Superior temporal gyrus (tissue), 1 donor: ENCODE results near the gene MYO1D.
"Not testable (repeated sequence)": the region's sequence is repeated elsewhere in the genome, so short reads cannot be mapped to it uniquely, and the experiment has no call there.

Experiments
- DNase-seq: peaks from one replicate; pipeline ENCODE4 v3.0.0-alpha.2; 2016; ENCODE audit errors: extremely low spot score

Gene MYO1D

DNA sequence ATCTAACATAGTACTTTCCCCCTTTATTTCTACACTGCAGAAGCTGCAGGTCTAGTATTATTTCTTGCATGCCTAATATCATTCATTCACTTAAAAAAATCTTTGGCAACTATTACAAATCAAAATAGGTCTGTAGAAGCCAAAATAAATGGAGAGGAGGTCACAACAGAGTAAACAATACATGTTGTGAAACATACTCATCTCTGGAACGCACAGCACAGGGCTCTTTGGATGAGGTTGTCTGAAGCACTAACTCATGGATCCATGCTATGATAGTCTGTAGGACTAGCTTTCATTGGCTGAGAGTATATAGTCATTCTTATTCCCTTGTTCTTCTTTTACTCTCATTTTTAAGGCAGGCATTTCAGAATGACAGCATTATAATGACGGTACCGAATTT, 21.3 kb downstream of the MYO1D start:
- DNase-seq = no peak

DNA sequence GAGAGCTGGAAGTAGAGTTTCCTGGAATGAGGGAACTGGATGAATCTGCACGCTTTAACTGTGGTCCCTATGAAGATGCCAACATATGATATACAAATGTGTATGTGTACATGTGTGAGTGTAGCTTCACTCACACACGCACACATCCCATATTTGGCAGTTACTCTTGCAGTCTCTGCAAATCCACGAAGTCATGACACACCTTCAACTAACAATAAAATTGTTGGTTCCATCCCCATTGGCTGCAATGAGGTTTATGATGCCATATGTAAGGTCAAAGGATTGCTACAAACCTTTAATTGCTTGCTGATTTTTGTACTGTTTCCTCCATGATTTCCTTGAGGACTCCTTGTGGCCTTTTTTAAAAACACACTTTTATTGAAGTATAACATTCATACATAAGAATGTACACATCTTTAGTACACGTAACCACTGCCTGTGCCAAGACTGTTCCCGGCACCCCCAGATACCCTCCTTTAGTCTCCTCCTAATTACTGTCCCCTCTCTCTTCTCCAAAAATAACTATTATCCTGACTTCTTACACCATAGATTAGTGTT, 22.0 kb downstream of the MYO1D start:
- DNase-seq = no peak

DNA sequence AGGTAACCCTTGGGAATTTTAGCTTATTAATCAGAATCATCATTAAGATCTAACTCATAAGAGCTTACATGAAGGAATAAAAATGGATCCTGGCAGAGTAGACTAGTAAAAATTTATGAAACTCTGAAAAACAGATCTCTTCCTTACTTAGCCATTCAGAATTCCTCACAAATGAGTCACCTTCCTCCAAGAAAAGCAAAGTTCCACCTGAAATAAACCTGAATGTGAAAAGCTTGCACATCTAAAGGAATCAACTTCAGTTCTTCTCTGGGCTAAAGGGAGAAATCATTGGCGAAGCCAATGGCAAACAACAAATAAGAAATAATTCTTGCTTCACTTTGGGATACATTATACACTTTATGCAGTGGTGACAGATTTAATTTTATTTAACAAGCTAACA, 22.7 kb downstream of the MYO1D start:
- DNase-seq = no peak

DNA sequence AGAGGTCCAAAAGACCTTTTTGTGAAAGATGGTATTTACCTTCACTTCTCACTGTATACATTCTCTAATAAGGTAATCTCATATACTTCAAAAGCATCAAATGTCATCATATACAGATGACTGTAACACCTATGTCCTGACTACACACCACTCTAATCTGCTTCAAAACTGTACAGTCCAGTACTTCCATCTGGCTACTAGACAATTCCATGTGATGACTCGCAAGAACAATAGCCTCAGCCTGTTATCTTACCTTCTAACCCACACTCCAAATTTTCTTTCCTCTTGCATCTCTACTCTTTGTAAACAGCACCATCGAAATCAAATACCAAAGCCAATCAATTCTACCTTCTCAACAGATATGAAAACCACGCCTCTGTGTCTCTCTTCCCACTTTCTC, 24.1 kb downstream of the MYO1D start:
- DNase-seq = no peak

DNA sequence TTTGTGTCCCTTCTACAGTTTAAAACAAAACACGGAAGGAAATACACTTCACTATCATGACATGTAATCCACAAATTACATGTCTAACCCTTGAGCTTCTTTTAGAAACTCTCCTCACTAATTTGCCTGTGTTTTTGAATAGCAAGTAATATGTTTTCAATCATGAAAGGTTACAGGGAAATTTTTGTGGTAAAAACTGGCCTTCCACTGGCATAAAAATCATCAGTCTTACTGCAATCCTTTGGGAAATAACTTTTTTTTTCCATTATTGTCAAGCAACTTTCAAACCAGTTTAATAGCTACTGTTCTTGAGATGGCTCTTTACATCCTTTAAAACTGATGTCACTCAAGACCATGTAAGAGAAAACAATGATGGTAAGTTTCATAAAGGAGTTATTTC, 27.0 kb downstream of the MYO1D start:
- no peak for DNase-seq

DNA sequence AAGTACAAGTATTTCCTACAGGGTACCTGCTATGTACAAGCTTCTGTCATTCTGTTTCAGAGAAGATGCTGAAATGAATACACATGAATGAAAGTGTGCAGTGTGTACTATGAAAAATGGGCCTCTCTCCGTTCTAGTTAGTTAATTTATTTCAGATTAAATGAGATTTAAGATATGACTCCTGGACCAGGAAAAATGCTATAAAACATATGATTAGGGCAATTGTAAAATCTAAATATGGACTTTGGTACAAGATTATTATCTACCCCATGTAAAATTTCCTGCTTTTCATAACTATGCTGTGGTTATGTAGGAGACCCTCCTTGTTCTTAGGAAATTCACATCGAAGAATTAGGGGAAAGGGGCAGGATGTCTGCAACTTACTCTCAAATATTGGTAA, 28.9 kb downstream of the MYO1D start:
- DNase-seq = no peak

DNA sequence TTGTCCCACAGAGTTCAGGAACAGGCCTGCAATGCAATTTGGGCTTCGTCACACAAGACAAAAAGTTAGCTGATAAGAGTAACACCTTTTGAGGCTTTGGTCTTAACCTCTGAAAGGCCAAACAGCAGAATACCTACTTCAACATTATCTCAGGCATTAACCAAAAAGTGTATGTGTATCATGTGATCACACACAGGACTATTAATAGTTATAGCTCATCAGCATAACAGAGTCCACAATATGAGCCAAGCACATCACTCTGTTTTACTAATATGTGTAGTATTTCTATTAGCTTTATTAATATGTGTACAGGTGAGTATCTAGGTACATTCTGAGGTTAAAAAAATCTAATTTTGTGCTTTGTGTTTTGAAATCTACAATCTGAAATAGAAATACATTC, 30.8 kb downstream of the MYO1D start:
- no peak for DNase-seq

DNA sequence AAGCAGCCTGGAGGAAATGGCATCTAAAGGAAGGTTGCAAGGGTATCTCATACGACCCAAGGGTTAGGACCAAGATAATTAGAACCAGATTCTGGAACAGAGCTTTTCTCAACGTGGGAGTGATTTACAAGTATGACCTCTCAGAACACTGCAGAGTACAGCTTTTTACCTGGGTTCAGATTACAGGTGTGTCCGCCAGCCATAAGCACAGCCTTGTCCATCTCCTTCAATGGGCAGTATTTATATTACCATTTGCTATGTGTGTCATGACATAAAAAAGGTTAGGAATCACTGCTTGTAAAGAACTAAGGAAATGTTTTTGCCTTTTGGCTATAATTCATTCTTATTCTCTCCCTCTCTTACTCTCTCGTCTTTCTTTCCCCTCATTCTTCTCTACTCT, 36.7 kb downstream of the MYO1D start:
- no peak for DNase-seq

DNA sequence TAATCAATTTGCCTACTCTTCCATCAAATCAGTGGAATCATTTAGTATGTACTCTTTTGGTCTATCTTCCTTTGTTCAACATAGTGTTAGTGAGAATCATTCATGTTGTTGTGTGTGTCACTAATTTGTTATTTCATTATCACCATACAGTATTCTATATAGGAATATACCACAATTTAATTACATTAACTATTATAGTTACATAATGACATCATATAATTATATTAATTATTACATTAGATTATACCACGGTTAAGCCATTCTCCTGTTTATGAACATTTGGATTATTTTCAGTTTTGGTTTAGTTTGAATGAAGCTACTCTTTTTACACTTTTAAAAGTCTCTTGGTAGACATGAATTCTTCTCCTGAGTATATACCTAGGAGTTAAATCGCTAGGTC, 40.4 kb downstream of the MYO1D start:
- no peak for DNase-seq

DNA sequence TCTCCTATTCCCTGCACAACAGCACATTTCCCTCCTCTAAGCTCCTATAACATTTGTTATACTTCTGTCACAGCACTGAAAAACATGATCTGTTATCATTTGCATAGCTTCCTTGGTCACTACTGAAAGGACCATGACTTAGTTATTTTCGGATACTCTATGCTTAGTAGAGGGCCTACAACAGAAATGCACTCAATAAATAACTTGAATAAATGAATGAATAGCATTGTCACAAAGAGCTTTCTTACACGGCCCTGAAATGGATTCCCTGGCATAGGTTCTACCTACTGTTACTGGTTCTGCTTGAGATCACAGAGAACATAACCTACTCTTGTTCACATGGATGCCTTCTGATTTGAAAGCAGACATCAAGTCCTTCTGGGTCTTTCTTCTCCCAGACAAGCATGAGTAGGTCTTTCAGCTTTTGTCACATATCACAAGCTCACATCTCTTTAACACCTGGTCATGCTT, 41.6 kb downstream of the MYO1D start:
- no peak for DNase-seq

DNA sequence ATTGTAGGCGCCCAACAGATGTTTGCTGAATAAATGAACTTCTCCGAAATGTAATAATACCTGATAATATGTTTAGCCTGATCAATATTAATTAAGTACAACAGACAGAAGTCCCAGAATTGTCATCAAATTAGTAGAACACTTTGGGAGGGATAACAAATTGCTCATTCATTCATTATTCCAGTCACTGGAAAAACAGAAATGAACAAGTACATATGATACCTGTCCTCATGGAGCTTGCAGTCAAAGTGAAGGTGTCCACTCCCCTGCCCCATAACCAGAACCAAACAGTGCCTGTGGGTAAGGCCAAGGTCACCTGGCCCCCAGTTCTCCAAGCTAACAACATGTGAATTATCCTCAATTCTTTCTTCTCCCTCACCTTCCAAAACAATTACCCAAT, 42.8 kb downstream of the MYO1D start:
- DNase-seq = no peak

DNA sequence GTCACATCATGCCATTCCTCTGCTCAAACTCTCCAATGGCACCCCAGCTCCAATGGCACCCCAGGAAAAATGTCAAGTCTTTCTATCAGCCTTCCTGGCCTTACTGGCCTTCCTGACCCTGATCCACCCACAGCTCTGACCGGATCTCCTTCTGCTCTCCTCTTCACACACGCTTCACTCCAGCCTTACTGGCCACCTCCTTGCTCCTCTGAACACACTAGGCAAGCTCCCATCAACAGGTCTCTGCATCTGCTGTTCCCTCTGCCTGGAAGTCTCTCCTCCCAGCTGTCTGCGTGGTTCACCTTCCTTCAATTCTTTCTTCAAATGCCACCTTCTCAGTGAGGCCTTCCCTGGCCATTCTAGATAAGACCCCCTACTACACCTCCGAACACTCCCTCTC, 43.4 kb downstream of the MYO1D start:
- no peak for DNase-seq

DNA sequence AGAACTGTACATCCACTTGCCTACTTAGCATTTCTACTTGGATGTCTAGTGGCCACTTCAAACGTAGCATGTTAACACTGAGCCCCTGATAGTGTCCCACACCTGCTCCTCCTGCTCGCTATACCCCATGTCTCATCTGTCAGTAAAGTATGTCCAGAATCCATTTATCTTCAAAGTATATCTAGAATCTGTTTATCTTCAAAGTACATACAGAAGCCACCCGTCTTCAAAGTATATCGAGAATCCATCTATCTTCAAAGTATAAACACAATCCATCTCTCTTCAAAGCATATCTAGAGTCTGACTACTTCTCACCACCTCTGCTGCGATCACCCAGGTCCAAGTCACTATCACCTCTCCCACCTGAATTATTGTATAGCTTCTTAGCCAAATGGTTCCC, 43.8 kb downstream of the MYO1D start:
- DNase-seq = no peak

DNA sequence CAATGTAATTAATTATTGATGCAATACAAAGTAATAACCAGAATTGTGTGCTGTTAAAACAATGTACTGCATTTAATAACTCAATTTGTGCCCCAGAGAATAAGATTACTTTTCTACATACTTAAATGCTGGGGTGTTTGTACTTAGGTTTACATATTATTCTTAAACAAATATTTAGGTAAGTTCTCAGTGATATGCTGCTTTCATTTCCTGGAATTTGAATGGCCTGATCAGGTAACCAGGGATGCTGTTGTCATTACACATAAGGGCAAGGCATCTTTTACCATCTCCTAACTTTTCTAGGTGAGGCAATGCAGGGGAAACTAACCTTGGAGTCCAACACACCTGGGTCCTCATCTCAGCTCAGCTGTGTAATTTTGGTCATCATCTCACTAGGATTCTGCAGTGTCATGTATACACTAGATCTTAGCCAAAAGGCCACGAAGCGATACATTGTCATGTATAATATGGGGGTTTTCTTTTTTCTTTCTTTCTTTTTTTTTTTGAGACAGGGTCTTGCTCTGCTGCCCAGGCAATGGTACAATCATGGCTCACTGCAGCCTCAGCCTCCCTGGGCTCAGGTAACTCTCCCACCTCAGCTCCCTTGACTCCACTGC, 45.2 kb downstream of the MYO1D start:
- DNase-seq = no peak

DNA sequence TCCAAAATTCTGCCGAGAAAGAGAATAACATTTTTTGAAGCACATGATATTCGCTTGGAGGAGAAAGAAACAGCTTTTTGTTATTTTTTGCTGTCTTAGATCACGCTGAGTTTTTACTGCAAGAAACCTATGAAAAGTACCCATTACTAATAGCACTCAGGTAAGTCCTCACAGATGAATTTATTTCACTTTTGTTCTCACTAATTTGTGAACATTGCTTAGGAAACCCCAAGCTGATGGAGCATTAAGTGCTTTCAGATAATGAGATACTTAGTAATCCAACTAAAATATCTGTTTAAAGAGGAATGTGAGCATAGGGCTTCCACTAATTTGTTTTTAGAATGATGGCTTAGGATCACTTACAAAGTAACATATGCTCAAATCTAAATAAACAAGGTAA, 45.7 kb downstream of the MYO1D start:
- no peak for DNase-seq

DNA sequence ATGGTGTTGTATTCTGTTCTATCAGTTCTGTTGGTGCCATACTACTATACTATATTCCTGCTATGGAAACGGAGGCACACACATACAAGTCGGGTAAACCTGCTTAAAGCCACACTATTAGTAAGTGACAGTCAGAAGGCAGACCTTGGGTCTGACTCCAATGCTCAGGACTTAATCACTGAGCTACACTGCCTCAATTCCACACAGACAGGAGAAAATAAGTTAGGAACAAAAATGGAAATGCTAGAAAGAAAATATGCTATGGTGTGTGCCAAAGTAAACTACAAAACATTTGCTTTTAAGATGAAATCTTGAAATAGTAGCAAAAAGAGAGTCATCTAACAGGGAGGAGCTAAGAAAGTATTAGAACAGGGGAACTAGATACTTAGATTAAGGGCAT, 48.1 kb downstream of the MYO1D start:
- DNase-seq = no peak

DNA sequence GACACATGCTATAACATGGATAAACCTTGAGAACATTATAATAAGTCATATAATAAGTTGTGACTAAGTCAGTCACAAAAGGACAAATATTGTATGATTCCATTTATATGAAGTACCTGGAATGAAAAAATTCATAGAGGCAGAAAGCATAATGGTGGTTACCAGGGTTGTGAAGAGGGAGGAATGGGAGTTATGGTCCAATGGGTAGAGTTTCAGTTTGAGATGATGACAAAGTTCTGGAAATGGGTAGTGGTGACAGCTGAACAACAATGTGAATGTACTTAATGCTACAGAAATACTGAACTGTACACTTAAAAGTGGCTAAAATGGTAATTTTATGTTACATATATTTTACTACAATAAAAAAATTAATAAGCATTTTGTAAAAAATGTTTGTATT, 49.7 kb downstream of the MYO1D start:
- no peak for DNase-seq

DNA sequence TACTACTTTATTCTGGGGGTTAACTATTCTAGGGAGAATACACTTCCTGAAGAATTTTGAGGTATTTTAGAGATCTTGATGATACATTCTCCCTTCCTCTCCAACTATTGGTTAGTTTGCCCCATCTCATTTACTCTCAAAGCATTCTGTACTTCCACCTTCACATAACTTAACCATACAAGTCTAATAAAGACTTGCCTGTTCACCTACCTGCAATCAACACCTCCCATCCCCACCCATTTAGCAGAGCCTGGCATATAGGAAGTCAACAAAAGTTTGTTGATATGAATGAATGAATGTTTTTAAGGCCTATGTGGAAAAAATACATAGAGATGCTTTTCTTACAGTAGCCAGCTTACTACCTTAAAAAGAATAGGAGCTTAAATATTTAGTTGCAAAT, 50.8 kb downstream of the MYO1D start:
- DNase-seq = no peak

DNA sequence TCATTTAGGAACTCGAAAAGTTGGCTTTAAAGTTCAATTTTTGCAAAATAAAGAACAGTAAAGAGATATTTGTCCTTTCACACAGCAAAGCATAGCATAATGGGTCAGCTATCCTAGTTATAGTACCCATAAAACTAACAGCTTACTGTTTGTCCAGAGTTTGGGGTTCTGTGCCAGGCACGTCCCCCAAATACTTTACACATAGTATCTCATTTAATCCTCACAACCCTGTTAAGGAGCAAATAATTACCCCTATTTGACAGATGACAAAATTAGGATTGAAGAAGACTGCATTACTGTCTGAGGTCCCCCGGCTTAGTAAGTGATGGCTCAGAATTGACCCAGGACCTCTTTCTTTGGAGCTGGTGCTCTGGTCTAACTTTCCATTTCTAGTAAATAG, 52.6 kb downstream of the MYO1D start:
- no peak for DNase-seq

DNA sequence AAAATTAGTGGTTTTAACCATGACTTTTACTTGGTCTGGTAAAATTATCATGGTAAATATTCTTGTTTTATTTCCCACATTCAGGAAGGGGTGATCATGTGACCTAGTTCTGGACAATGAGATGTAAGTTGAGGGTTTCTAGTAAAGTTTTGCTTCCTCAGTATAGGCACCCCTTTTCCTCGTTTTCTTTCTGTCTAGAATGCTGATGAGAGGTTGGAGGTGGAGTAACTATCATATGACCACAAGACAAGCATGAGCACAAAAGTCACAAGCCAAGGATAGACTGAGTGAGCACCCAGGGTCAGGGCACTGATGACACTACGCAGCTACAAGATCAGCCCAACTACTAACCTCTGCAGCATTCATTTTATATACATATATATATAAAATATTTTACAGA, 53.9 kb downstream of the MYO1D start:
- DNase-seq = no peak

DNA sequence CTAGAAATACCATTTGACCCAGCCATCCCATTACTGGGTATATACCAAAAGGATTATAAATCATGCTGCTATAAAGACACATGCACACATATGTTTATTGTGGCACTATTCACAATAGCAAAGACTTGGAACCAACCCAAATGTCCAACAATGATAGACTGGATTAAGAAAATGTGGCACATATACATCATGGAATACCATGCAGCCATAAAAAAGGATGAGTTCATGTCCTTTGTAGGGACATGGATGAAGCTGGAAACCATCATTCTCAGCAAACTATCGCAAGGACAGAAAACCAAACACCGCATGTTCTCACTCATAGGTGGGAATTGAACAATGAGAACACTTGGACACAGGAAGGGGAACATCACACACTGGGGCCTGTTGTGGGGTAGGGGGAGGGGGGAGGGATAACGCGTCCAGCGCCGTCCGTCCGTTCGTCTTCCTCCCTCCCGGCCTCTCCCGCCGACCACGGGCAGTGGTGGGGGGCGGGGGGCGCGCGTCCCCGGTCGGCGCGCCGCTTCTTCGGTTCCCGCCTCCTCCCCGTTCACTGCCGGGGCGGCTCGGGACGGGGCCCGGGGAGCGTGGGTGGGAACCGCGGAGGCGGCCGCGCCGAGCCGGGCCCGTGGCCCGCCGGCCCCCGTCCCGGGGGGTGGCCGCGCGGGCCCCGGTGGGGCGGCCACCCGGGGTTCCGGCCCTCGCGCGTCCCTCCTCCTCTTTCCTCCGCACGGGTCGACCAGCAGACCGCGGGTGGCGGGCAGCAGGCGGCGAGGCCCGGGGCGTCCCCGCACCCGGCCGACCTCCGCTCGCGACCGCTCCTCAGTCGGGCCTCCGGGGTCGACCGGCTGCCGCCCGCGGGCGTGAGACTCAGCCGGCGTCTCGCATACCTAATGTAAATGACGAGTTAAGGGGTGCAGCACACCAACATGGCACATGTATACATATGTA, 54.7 kb downstream of the MYO1D start:
- DNase-seq = not testable (repeated sequence)

DNA sequence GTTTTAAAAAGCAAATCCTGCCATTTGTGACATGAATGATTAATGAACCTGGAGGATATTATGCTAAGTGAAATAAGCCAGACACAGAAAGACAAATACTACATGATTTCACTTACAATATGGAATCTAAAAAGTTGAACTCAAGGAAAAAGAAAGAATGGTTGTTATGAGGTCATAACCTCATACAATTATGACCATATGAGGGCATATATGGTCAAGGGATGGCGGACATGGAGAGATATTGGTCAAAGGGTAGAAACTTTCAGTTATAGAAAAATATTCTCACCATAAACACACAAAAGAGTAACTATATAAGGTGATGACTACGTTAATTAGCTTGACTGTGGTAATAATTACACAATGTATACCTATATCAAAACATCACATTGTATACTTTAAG, 56.5 kb downstream of the MYO1D start:
- no peak for DNase-seq

DNA sequence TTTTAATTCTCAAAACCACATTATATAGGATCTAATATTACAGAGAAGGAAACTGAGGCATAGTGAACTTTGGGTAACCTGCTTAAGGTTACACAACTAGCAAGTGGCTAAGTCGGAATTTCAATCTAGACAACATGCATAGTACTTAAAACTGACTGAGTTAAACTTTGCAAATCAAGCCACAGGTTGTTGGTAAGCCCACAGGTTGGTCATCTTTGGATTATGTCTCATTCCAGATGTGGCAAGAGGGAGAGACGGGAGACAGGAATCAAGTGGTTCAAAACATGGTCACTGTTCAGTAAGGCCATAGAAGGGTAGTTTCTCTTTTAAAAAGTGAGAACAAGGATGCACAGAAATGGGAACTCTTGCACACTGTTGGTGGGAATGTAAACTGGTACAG, 57.1 kb downstream of the MYO1D start:
- no peak for DNase-seq
